ENCODE data around the gene NACA. TPM values are rescaled to one million over a fixed set of nuclear protein-coding genes. Genes with fewer than 3 reads are reported as not detected.

The NACA gene
- total RNA-seq, 1 donor from 2014 or later, result 690 TPM

Other genes with a start within 250 kb of the NACA start
- 0.98 TPM for gene GLS2, start 237.1 kb downstream of the NACA start, total RNA-seq
- 90.6 TPM for gene RBMS2, start 203.5 kb downstream of the NACA start, total RNA-seq
- 148 TPM for gene BAZ2A, start 95.0 kb downstream of the NACA start, total RNA-seq
- gene ATP5F1B, start 79.3 kb downstream of the NACA start, total RNA-seq, result 246 TPM
- gene PTGES3, start 37.0 kb downstream of the NACA start, total RNA-seq, result 157 TPM
- 6.4 TPM for gene PRIM1, start 27.0 kb upstream of the NACA start, total RNA-seq
- 0.67 TPM for gene HSD17B6, start 38.0 kb upstream of the NACA start, total RNA-seq
- gene SDR9C7, start 209.1 kb upstream of the NACA start, total RNA-seq, result 0.18 TPM
- 1.4 TPM for gene RDH16, start 232.3 kb upstream of the NACA start, total RNA-seq